Vagina (tissue), 2 donors: ENCODE data around the gene PRICKLE4.

Experiments
- CTCF ChIP-seq, 3 experiments: fragments of 450-650 bp in 2 of 3; fragments of 200-600 bp in 1 of 3; sonication (generic) in 1 of 3; IDR thresholded peaks; one replicate each; pipeline ENCODE4 v1.5.1; 2017 to 2019; ENCODE audit warnings: antibody characterized with exemption in 3 of 3, mild to moderate bottlenecking in 2 of 3, moderate library complexity in 2 of 3
- POLR2A ChIP-seq, 2 donors: fragments of 450-650 bp; IDR thresholded peaks; one replicate each; pipeline ENCODE4 v1.6.1; 2017; ENCODE audit warnings: antibody characterized with exemption in 2 of 2, mild to moderate bottlenecking in 2 of 2, moderate library complexity in 2 of 2

GRCh38 chr6:41755895-41756294, 24.7 kb upstream of the PRICKLE4 start:
- TF ChIP-seq CTCF (IDR thresholded peaks at IDR 0.05), result no peak
- TF ChIP-seq POLR2A (IDR thresholded peaks at IDR 0.05), result no peak
